COLO668 (cell line): ENCODE measurements around the gene KAZALD1.

Source experiments
- DNase-seq: peaks from one replicate; lab custom pipeline; 2025; ENCODE audit not compliant: unreplicated experiment; lab: John Stamatoyannopoulos, UW

The KAZALD1 gene, protein sequence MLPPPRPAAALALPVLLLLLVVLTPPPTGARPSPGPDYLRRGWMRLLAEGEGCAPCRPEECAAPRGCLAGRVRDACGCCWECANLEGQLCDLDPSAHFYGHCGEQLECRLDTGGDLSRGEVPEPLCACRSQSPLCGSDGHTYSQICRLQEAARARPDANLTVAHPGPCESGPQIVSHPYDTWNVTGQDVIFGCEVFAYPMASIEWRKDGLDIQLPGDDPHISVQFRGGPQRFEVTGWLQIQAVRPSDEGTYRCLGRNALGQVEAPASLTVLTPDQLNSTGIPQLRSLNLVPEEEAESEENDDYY

DNA sequence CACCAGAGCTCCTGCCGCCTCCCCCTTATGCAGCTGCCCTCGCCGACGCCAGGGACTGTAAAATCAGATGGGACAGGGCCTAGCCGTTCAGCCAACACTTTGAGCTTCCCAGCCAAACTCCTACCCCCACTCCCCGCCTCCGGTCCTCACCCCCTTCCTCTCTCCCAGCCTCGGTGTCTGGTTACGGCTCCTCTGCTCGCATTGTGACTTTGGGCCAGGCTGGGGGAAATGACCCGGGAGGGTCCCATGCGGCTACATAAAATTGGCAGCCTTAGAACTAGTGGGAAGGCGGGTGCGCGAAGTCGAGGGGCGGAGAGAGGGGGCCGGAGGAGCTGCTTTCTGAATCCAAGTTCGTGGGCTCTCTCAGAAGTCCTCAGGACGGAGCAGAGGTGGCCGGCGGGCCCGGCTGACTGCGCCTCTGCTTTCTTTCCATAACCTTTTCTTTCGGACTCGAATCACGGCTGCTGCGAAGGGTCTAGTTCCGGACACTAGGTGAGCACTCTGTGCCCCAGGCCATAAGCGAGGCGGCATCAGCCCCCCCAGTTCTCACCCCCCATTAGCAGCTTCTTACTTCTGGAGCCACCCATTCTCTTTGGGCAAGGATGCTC lies at the start of gene KAZALD1:
KAZALD1 (plus strand) TSS at position 366 of the 608 bp plus-strand sequence. CDS start 604 bp downstream, outside the sequence.
- peak; percentile 70 for DNase-seq

GRCh38 chr10:101012525-101013364 lies 49.0 kb upstream of the KAZALD1 start:
- peak; percentile 76 for DNase-seq

GRCh38 chr10:101013365-101013825 lies 48.4 kb upstream of the KAZALD1 start:
- DNase-seq = no peak

DNA sequence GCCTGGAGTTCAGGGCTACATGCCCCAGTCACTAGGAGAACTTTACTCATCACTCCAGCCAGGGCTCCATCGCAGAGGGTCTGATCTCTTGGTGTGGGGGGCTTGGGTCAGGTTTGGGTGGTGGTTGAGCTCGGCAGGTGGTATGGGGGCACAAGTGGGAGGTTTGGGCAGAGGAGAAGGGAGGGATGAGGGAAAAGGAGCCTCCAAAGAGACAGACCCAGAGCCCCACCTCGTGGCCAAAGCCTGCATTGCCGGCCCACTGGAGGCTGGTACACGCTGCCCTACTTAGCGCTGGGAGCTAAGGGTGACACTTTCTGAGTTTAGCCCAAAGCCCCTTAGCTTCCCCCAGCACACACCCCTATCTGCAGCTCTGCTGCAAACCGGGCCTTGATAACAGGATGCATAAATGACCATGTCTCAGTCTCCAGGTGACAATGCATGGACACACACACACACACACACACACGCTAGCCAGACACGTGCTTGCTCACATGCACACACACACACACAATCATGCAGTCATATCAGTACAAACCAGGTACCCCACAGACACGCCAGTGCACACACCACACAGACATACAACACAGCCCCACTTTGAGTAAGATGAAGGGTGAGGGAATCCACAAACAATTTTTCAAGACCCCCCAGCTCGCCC lies 47.4 kb upstream of the KAZALD1 start:
- peak; percentile 58 for DNase-seq

DNA sequence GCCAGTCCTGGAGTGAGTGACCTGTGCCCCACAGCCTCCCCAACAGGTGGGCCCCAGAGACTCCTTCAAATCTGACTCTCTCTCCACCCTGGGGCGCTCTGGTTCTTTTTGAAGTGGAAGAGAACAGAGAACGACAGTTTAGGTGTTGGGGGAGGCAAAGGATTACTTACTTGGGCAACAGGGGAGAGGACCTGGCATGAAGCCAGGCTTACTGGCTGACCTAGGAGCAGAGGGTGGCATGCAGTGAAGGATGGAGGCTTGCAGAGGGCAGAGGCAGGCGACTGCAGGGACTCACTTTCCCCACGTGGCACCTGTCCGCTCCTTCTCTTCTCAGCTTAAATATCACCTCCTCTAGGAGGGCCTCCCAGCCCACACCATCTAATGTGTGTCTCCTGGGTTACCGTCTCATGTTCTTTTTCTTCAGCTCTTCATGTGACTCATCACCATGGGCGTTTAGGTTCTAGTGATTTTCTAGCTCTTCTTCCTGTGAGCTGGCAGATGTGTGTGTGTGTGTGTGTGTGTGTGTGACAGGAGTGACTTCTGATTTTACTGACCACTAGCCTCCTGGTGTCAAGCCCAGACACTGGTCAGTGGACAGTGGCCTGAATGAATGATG lies 46.7 kb upstream of the KAZALD1 start:
- no peak for DNase-seq

- DNase-seq = no peak
Measured at GRCh38 chr10:101015582-101015973, 46.2 kb upstream of the KAZALD1 start.

GRCh38 chr10:101016814-101017213 lies 45.0 kb upstream of the KAZALD1 start:
- DNase-seq = no peak

GRCh38 chr10:101018118-101018599 lies 43.6 kb upstream of the KAZALD1 start:
- DNase-seq = no peak

DNA sequence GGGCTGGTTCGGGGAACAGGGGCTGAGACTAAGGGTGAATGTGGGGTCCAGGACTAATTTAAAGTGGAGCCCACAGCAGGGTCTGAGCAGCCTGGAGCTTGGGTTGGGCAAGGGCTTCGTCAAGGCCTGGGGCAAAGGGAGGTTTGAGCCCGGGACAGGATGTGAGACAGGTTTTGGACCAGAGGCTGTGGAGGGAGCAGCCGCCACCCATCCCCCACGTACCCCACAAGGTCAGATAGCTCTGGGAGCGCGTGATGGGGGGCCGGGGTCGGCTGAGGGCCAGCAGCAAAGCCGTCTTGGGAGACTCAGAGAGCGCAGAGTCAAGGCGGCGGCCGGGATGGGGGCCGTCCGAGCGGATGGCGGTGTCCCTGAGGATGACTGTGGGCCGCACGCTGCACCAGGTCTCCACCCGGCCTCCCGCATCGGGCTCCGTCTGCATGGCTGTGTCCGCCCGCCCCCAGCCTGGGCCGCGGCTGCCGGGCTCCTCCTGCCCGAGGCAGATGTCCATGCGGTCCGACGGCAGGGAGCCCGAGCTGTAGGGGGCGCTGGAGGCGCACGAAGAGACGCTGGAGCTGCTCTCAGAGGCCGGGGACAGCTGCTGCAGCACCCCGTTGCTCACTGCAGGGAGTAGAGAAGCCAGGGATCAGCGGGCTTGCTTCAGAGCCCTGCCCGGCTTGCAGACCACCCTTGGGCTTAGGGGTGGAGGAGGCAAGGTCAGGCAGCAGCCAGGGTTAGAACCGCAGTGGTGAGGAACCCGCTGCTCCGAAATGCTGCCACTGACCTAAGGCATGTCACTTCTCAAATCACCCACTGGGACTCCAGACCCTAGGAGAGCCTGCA lies 43.0 kb upstream of the KAZALD1 start:
- DNase-seq = peak; percentile 76

GRCh38 chr10:101019440-101019703 lies 42.4 kb upstream of the KAZALD1 start:
- DNase-seq = no peak

DNA sequence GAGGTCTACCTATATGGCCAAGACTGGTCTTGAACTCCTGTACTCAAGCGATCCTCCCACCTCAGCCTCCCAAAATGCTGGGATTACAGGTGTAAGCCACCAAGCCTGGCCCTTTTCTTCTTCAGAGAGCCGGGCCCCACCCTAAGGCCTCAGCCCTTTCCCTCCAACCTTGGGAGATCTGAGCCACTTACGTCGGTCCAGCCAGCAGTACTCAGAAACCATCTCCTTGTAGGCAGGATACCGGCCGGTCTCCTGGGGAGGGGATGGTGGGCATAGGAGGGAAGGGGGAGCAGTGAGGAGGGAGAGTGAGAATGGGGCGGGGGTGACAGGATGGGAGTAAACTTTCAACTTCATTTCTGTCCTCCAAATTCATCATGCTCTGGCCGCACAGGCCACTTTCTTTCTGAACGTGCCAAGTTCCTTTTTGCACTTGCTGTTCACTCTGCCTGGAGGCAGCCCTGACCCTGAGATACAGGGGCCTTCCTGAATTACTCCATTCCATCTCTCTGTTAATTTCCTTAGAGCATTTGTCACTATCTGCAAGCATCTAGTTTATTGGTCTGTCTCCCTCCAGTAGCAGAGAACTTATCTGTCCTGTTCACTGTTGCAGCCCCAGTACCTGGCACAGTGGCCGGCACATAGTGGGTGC lies 41.2 kb upstream of the KAZALD1 start:
- no peak for DNase-seq

DNA sequence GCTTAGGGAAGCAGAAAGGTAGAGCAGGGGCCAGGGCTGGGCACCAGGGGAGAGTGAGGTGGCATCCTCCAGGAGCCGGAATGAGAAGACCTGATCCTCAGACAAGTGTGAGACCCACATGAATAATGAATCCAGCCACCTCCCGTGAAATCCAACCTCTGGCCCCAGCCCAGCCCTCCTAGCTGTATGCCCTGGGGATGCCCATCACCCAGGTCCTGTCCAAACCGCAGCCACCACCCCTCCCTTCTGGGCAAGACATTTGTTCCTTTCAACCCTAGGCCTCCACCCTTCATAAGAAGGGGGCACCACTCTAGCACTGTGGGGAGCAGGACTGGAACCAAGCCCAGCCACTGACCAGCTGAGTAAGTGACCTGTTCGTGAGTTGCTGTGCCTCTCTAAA lies 40.5 kb upstream of the KAZALD1 start:
- DNase-seq = no peak

DNA sequence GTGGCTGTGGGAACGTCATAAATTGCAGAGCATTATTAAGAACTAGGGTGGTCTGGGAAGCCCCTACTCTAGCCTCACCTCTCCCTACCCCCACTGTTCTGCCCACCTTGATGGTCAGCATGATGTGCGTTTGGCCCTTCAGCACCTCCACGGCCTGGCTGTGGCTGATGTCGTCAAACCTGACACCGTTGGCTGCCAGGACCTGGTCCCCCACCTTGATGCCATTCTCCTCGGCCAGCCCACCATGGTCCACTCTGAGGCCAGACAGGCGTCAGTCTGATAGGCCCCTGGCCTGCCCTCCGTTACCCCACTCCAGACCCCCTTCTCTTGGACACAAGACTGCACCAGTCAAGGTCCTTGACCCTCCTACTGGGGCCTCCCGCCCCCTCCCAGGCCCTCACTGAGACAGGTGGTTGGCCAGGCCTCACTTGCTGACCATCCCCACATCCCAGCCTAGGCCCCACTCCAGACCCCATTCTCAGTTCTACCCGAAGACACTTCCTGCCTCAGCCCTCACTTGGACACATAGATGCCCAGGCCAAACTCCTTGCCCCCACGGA lies 40.0 kb upstream of the KAZALD1 start:
- DNase-seq = no peak

DNA sequence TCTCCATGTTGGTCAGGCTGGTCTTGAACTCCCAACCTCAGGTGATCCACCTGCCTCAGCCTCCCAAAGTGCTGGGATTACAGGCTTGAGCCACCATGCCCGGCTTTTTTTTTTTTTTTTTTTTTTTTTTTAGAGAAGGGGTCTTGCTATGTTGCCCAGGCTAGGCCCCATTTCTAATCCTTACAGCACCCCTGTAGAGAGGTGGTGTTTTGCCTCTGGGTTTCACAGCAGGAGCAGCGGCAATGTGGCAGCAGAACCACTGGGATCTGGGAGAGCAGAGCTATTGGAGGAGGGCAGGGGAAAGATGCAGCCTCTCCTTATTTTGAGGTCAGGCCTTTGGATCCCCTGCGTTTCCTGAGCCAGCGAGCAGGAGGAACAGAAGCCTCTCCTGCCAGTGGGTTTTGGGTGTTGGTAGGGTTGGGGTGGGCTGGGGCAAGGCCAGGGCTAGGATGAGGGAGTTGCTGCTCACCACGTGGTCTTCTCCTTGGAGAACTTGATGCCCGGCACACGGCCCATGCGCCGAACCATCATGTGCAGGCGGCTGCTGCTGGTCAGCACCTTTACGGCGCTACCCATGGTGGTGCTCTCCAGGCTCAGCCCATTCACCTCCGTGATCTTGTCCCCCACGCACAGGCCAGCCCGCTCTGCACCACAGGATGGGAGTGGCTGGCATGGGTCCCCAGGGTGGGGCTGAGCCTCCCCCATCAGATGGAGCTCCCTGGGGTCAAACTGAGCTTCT lies 38.7 kb upstream of the KAZALD1 start:
- no peak for DNase-seq

DNA sequence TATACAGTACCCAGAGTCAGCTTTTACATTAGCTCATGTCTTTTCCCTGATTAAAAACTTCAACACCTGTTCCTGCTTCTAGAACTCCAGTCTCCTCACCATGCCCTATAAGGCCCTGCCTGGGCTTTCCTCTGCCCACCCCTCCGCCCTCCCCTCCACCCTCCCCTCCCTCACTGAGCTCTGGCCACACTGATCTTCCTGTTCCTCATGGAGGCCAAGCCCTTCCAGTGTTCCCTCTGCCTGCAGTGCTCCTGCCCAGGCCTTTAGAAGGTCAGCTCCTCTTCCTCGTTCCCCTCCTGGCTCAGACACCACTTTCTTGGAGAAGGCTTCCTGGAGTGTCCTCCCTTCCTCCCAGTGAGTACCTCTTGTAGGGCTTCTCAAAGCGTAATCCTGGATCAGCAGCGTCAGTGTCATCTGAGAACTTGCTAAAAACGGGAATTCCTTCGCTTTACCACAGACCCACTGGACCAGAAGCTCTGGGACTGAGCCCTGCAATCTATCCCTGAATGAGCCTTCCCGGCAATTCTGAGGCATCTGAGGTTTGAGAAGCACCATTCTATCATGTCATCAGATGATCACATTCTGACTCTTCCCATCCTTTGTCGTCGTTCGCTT lies 34.6 kb upstream of the KAZALD1 start:
- DNase-seq = no peak

GRCh38 chr10:101028446-101029337 lies 33.1 kb upstream of the KAZALD1 start:
- no peak for DNase-seq
